ENCODE measurements around the gene CALCOCO1. TPM values are rescaled to one million over a fixed set of nuclear protein-coding genes. Genes with fewer than 3 reads are reported as not detected.

CALCOCO1 gene
- total and polyA plus RNA-seq, 10 of the 15 experiments (the other 5 are each of a cell fraction or from before 2014, with no cell fraction given): 2.8 to 55.9 (median 13.7) TPM

DNA sequence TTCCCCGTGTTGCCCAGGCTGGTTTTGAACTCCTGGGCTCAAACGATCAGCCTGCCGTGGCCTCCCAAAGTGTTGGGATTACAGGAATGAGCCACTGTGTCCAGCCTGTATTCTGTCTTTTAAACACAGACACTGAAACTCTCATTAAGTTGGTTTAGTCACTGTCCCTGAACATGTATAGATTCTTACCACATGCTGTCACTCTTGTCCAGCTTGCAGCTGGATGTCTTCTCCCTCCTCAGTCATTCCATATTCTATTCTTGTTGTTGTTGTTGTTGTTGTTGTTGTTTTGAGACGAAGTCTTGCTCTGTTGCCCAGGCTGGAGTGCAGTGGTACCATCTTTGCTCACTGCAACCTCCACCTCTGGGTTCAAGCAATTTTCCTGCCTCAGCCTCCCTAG, 39.1 kb downstream of the CALCOCO1 start (continued):
- TF ChIP-seq BHLHE40 (IDR thresholded peaks at IDR 0.05; ENCODE audit: borderline replicate concordance in 1 of 2, low read depth in 2 of 2, low read length in 1 of 2): no peak
- TF ChIP-seq IRF4 (IDR thresholded peaks at IDR 0.05; ENCODE audit: low read depth, low read length): no peak
- TF ChIP-seq, protein P1, sequence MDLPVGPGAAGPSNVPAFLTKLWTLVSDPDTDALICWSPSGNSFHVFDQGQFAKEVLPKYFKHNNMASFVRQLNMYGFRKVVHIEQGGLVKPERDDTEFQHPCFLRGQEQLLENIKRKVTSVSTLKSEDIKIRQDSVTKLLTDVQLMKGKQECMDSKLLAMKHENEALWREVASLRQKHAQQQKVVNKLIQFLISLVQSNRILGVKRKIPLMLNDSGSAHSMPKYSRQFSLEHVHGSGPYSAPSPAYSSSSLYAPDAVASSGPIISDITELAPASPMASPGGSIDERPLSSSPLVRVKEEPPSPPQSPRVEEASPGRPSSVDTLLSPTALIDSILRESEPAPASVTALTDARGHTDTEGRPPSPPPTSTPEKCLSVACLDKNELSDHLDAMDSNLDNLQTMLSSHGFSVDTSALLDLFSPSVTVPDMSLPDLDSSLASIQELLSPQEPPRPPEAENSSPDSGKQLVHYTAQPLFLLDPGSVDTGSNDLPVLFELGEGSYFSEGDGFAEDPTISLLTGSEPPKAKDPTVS (IDR thresholded peaks at IDR 0.05; ENCODE audit: low read depth, low read length): no peak
- TF ChIP-seq RCOR1 (conservative IDR thresholded peaks at IDR 0.05; ENCODE audit: low read depth, low read length): no peak

DNA sequence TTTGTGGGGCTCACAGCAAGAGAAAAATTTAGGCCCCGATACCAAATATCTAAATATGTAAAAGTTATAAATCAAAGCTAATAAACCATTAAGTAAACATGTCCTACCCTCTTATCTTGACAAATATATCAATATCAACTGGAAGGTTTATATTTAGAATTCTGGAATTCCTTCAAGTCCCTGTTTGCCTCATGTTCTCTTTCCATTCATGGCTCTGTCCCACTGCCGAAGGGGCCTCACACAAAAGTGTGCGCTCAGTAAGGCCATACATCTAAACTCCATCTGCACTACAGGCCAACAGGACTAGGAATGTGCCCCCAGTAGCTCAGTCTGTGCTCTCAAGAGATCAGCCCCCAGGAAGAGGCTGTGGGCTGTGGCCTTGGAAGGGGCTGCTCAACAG, 40.8 kb downstream of the CALCOCO1 start:
- H3K27me3 ChIP-seq (replicated peaks in 1 of 2; ENCODE audit: control insufficient read depth in 2 of 2, insufficient read depth in 2 of 2, low read length in 1 of 2): no peaks in the 10 kb centered on the region
- no peak overlapping the region for H3K4me3 ChIP-seq
- FAIRE-seq (no peak), DNase-seq (ENCODE audit: low read depth, low spot score) (no peak), ATAC-seq (no peak)
- H4K20me1 ChIP-seq (ENCODE audit: control insufficient read depth, insufficient read depth): no peaks in the 10 kb centered on the region
- BruUV-seq (replicated peaks): no TSS peak
- H3K9me3 ChIP-seq (replicated peaks; ENCODE audit: control insufficient read depth, insufficient read depth, low read length): no peaks in the 10 kb centered on the region
- no peaks in the 10 kb centered on the region for H3K79me2 ChIP-seq (ENCODE audit: control insufficient read depth, insufficient read depth, low read length)
- ChIA-PET CTCF (interaction anchor here (0.5 to 2.3 kb wide), 6 partner anchors 10 to 143 kb away, joined by 3 to 12 read pairs (median 5); partner anchors contain the start of gene ATP5MC2), RAD21 (ENCODE audit: unreplicated experiment) (interaction anchor here (1.0 to 1.5 kb wide), 4 partner anchors 9 to 143 kb away, joined by 3 to 5 read pairs (median 3); no protein-coding TSS in a partner anchor), POLR2A (interaction anchor here (1.6 kb wide), 1 partner anchor 16 kb away, joined by 3 read pairs; no protein-coding TSS in a partner anchor), SMC1A (ENCODE audit: uncharacterized antibody, unreplicated experiment) (interaction anchor here (0.7 to 1.3 kb wide), 5 partner anchors 22 to 430 kb away, joined by 3 to 4 read pairs (median 4); no protein-coding TSS in a partner anchor)
- no peaks in the 10 kb centered on the region for H3K36me3 ChIP-seq (ENCODE audit: control insufficient read depth in 2 of 2, insufficient read depth in 2 of 2, low read length in 1 of 2)
- intact Hi-C loops (cut with micrococcal nuclease; ENCODE audit: unreplicated experiment): no loop called here
- no peaks in the 10 kb centered on the region for H3K4me1 ChIP-seq (ENCODE audit: control insufficient read depth, insufficient read depth, low read length)
- in situ Hi-C loops (cut with MboI): no loop called here
- H3K9ac ChIP-seq (ENCODE audit: control insufficient read depth, insufficient read depth, low read length): no peak overlapping the region
- WGBS (ENCODE audit: insufficient coverage, insufficient replicate concordance, low lambda C conversion rate, missing lambda C conversion rate): 57% methylated on average over 3 of the region's 3 CpGs
- H2AFZ ChIP-seq (ENCODE audit: control insufficient read depth, low read depth, low read length): no peak overlapping the region
- no peak for TF ChIP-seq SP1 (IDR thresholded peaks at IDR 0.05; ENCODE audit: low read depth, low read length)
- TF ChIP-seq ZNF207 (IDR thresholded peaks at IDR 0.05; ENCODE audit: borderline replicate concordance): no peak
- no peak for TF ChIP-seq FOXM1 (IDR thresholded peaks at IDR 0.05; ENCODE audit: low read depth, low read length)
- TF ChIP-seq RCOR1 (conservative IDR thresholded peaks at IDR 0.05; ENCODE audit: low read depth, low read length): no peak
- TF ChIP-seq FOXK2 (IDR thresholded peaks at IDR 0.05): no peak
- TF ChIP-seq CEBPB (IDR thresholded peaks at IDR 0.05; ENCODE audit: borderline replicate concordance in 1 of 2, low read depth in 2 of 2, low read length in 2 of 2): no peak
- TF ChIP-seq, protein P2, sequence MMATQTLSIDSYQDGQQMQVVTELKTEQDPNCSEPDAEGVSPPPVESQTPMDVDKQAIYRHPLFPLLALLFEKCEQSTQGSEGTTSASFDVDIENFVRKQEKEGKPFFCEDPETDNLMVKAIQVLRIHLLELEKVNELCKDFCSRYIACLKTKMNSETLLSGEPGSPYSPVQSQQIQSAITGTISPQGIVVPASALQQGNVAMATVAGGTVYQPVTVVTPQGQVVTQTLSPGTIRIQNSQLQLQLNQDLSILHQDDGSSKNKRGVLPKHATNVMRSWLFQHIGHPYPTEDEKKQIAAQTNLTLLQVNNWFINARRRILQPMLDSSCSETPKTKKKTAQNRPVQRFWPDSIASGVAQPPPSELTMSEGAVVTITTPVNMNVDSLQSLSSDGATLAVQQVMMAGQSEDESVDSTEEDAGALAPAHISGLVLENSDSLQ (IDR thresholded peaks at IDR 0.05): no peak
- TF ChIP-seq POLR2A (IDR thresholded peaks at IDR 0.05; ENCODE audit: low read depth, low read length): no peak
- no peak for TF ChIP-seq ZNF274 (IDR thresholded peaks at IDR 0.05; ENCODE audit: insufficient read depth, insufficient read length)
- no peak for TF ChIP-seq ZNF217 (IDR thresholded peaks at IDR 0.05)
- no peak for TF ChIP-seq BHLHE40 (IDR thresholded peaks at IDR 0.05; ENCODE audit: borderline replicate concordance in 1 of 2, low read depth in 2 of 2, low read length in 1 of 2)
- no peak for TF ChIP-seq GABPA (IDR thresholded peaks at IDR 0.05; ENCODE audit: low read depth)
- TF ChIP-seq, protein P3, sequence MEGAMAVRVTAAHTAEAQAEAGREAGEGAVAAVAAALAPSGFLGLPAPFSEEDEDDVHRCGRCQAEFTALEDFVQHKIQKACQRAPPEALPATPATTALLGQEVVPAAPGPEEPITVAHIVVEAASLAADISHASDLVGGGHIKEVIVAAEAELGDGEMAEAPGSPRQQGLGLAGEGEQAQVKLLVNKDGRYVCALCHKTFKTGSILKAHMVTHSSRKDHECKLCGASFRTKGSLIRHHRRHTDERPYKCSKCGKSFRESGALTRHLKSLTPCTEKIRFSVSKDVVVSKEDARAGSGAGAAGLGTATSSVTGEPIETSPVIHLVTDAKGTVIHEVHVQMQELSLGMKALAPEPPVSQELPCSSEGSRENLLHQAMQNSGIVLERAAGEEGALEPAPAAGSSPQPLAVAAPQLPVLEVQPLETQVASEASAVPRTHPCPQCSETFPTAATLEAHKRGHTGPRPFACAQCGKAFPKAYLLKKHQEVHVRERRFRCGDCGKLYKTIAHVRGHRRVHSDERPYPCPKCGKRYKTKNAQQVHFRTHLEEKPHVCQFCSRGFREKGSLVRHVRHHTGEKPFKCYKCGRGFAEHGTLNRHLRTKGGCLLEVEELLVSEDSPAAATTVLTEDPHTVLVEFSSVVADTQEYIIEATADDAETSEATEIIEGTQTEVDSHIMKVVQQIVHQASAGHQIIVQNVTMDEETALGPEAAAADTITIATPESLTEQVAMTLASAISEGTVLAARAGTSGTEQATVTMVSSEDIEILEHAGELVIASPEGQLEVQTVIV (IDR thresholded peaks at IDR 0.05; ENCODE audit: borderline replicate concordance, partially characterized antibody): no peak
- TF ChIP-seq, protein P4, sequence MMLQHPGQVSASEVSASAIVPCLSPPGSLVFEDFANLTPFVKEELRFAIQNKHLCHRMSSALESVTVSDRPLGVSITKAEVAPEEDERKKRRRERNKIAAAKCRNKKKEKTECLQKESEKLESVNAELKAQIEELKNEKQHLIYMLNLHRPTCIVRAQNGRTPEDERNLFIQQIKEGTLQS (IDR thresholded peaks at IDR 0.05; ENCODE audit: borderline replicate concordance, extremely low read depth, low read depth, low read length): no peak
- TF ChIP-seq PML (IDR thresholded peaks at IDR 0.05; ENCODE audit: low read length): no peak
- TF ChIP-seq JUNB (IDR thresholded peaks at IDR 0.05): no peak
- no peak for TF ChIP-seq ATF7 (IDR thresholded peaks at IDR 0.05; ENCODE audit: low read depth)
- H3K27ac ChIP-seq (ENCODE audit: control insufficient read depth, insufficient read depth): no peak overlapping the region
- no peak overlapping the region for H3K4me2 ChIP-seq (ENCODE audit: control insufficient read depth, insufficient read depth)

Measured in GM12878 (cell line).